Tibial nerve (tissue), 4 donors: ENCODE results near the gene CHRM4. TPM values are rescaled to one million over a fixed set of nuclear protein-coding genes. Genes with fewer than 3 reads are reported as not detected.

Experiments used
- DNase-seq, 2 donors: peaks; one replicate each; pipeline ENCODE4 v3.0.0-alpha.2; 2019; ENCODE audit warnings: low spot score in 2 of 2
- H3K27ac ChIP-seq, 4 donors: fragments of 200-600 bp; sonication (generic) in 3 of 4; one replicate each; pipeline ENCODE4 v1.5.1; 2017 to 2019; ENCODE audit warnings: mild to moderate bottlenecking in 1 of 4
- H3K27me3 ChIP-seq, 2 donors: fragments of 200-600 bp; sonication (generic) in 1 of 2; one replicate each; pipeline versions ENCODE4 v1.5.1 to v1.6.0; 2017 to 2019
- H3K36me3 ChIP-seq, 3 donors: fragments of 200-600 bp; sonication (generic); one replicate each; pipeline ENCODE4 v1.5.1; 2018 to 2019
- H3K4me1 ChIP-seq, 4 donors: fragments of 200-600 bp; sonication (generic) in 3 of 4; one replicate each; pipeline ENCODE4 v1.5.1; 2017 to 2019
- H3K4me3 ChIP-seq, 4 donors: fragments of 200-600 bp; sonication (generic) in 3 of 4; one replicate each; pipeline ENCODE4 v1.5.1; 2017 to 2019; ENCODE audit warnings: mild to moderate bottlenecking in 1 of 4, moderate library complexity in 1 of 4
- H3K9me3 ChIP-seq, 4 donors: fragments of 200-600 bp; sonication (generic) in 3 of 4; one replicate each; pipeline ENCODE4 v1.5.1; 2017 to 2019
- EP300 ChIP-seq, 2 donors: sonication (generic); formaldehyde crosslinking; IDR thresholded peaks; one replicate each; pipeline ENCODE4 v1.6.1; 2017; ENCODE audit warnings: antibody characterized with exemption in 2 of 2, mild to moderate bottlenecking in 1 of 2
- POLR2A ChIP-seq, 2 donors: fragments of 450-650 bp; IDR thresholded peaks; one replicate each; pipeline ENCODE4 v1.6.1; 2017; ENCODE audit warnings: antibody characterized with exemption in 2 of 2, mild to moderate bottlenecking in 2 of 2, moderate library complexity in 2 of 2
- WGBS, 2 donors: methylation state at CpG; one replicate each; pipeline ENCODE4 v1.1.5; 2018; 5-methylcytosine and 5-hydroxymethylcytosine counted together
- total RNA-seq, 4 donors: library from RNA; depleted of rRNA; stranded (reverse); fragments of >200 nt; gene quantifications; one replicate each; pipeline ENCODE4 v1.1.0, GENCODE V29; 2016
- TF ChIP-seq, protein P1 (sequence below), 5 experiments: fragments of 200-600 bp in 3 of 5; fragments of 450-650 bp in 2 of 5; sonication (generic) in 3 of 5; IDR thresholded peaks; one replicate each; pipeline ENCODE4 v1.5.1; 2016 to 2019; ENCODE audit warnings: antibody characterized with exemption in 5 of 5, mild to moderate bottlenecking in 3 of 5, moderate library complexity in 2 of 5

Gene CHRM4
- total RNA-seq, 4 donors from 2014 or later, result 1.2 TPM; not detected in 3

GRCh38 chr11:46361283-46362155 is 30.1 kb downstream of the CHRM4 start:
- Histone ChIP-seq H3K27ac (peak overlapping the region; percentile 17 to 84 (median 77)), H3K4me3 (peak overlapping the region in 3 of 4 donors; percentile 15 to 37 (median 31)), H3K27me3 (no peaks in the 10 kb centered on the region), H3K4me1 (peaks cover 0 to 55% (median 28%) of the 10 kb centered on the region in 4 donors), H3K9me3 (no peaks in the 10 kb centered on the region), H3K36me3 (peaks cover 0 to 3% (median 0%) of the 10 kb centered on the region in 3 donors)
- TF ChIP-seq EP300 (IDR thresholded peaks at IDR 0.05) (peak in 1 of 2 donors; percentile 12), POLR2A (IDR thresholded peaks at IDR 0.05) (peak in 1 of 2 donors; percentile 19)
- TF ChIP-seq, protein P1, sequence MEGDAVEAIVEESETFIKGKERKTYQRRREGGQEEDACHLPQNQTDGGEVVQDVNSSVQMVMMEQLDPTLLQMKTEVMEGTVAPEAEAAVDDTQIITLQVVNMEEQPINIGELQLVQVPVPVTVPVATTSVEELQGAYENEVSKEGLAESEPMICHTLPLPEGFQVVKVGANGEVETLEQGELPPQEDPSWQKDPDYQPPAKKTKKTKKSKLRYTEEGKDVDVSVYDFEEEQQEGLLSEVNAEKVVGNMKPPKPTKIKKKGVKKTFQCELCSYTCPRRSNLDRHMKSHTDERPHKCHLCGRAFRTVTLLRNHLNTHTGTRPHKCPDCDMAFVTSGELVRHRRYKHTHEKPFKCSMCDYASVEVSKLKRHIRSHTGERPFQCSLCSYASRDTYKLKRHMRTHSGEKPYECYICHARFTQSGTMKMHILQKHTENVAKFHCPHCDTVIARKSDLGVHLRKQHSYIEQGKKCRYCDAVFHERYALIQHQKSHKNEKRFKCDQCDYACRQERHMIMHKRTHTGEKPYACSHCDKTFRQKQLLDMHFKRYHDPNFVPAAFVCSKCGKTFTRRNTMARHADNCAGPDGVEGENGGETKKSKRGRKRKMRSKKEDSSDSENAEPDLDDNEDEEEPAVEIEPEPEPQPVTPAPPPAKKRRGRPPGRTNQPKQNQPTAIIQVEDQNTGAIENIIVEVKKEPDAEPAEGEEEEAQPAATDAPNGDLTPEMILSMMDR (IDR thresholded peaks at IDR 0.05), result no peak
- DNase-seq, result no peak
- 20 to 21% methylated on average over 16 to 26 of the region's 26 CpGs for WGBS, 2 donors

GRCh38 chr11:46360878-46361277 is 30.7 kb downstream of the CHRM4 start:
- peaks cover 0 to 52% (median 28%) of the 10 kb centered on the region in 4 donors for H3K4me1 ChIP-seq
- TF ChIP-seq, protein P1 (IDR thresholded peaks at IDR 0.05), result no peak
- no peak for TF ChIP-seq POLR2A (IDR thresholded peaks at IDR 0.05)
- no peak for TF ChIP-seq EP300 (IDR thresholded peaks at IDR 0.05)
- peak overlapping the region in 3 of 4 donors; percentile 15 to 37 (median 31) for H3K4me3 ChIP-seq
- H3K36me3 ChIP-seq, result peaks cover 0 to 9% (median 0%) of the 10 kb centered on the region in 3 donors
- H3K27me3 ChIP-seq, result no peaks in the 10 kb centered on the region
- 43 to 53% methylated on average over 7 of the region's 7 CpGs for WGBS, 2 donors
- no peaks in the 10 kb centered on the region for H3K9me3 ChIP-seq
- H3K27ac ChIP-seq, result peak overlapping the region; percentile 17 to 84 (median 77)
- DNase-seq, result no peak

DNA sequence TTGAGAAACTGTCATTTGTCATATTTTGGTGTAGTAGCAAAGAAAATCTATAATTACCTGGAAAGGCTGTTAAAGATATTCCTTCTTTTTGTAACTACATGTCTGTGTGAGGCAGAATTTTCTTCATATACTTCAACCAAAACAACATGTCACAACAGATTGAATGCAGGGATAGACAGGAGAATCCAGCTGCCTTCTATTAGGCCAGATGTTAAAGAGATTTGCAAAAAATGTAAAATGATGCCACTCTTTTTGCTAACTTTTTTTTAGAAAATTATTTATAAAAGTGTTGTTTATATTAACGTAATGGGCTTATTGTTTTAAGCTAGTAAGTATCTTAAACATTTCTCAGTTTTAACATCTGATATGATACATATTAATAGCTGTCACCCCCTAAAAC is 31.6 kb downstream of the CHRM4 start:
- Histone ChIP-seq H3K9me3 (no peaks in the 10 kb centered on the region), H3K36me3 (peaks cover 0 to 9% (median 0%) of the 10 kb centered on the region in 3 donors), H3K4me3 (no peak overlapping the region), H3K4me1 (peaks cover 0 to 52% (median 28%) of the 10 kb centered on the region in 4 donors), H3K27ac (no peak overlapping the region), H3K27me3 (no peaks in the 10 kb centered on the region)
- TF ChIP-seq, protein P1 (IDR thresholded peaks at IDR 0.05), result no peak
- TF ChIP-seq EP300 (IDR thresholded peaks at IDR 0.05) (no peak), POLR2A (IDR thresholded peaks at IDR 0.05) (no peak)
- 59 to 64% methylated on average over 1 of the region's 1 CpG for WGBS, 2 donors
- no peak for DNase-seq

- H3K27me3 ChIP-seq, result no peaks in the 10 kb centered on the region
- H3K36me3 ChIP-seq, result peaks cover 0 to 9% (median 0%) of the 10 kb centered on the region in 3 donors
- H3K27ac ChIP-seq, result no peak overlapping the region
- H3K9me3 ChIP-seq, result no peaks in the 10 kb centered on the region
- WGBS, 2 donors, result 82% methylated on average over 10 to 11 of the region's 11 CpGs
- no peak for TF ChIP-seq POLR2A (IDR thresholded peaks at IDR 0.05)
- TF ChIP-seq, protein P1 (IDR thresholded peaks at IDR 0.05), result no peak
- TF ChIP-seq EP300 (IDR thresholded peaks at IDR 0.05), result no peak
- peaks cover 0 to 53% (median 22%) of the 10 kb centered on the region in 4 donors for H3K4me1 ChIP-seq
- DNase-seq, result no peak
- H3K4me3 ChIP-seq, result no peak overlapping the region
Measured at GRCh38 chr11:46357483-46357936, 34.1 kb downstream of the CHRM4 start.
